ENCODE data around the gene NOTCH1. TPM values are rescaled to one million over a fixed set of nuclear protein-coding genes. Genes with fewer than 3 reads are reported as not detected.
A peak's percentile ranks its signal among the peaks of the same experiment; 100 is the strongest.
"Not testable (repeated sequence)": the region's sequence is repeated elsewhere in the genome, so short reads cannot be mapped to it uniquely, and the experiment has no call there.

The NOTCH1 gene
- total and polyA plus RNA-seq, 7 experiments from 2014 or later = 1.9 to 92.9 (median 52.0) TPM

GRCh38 chr9:136558846-136559245 lies 13.0 kb upstream of the NOTCH1 start:
- H3K27me3 ChIP-seq (ENCODE audit: control insufficient read depth in 2 of 2, insufficient read depth in 2 of 2, low read length in 2 of 2); H3K36me3 ChIP-seq (ENCODE audit: control insufficient read depth in 2 of 3, insufficient read depth in 3 of 3, low read length in 3 of 3); POLR2A ChIA-PET; ATAC-seq; DNase-seq; H3K4me3 Mint-ChIP-seq; H3K27me3 Mint-ChIP-seq; H3K4me3 ChIP-seq (ENCODE audit: low read length); intact Hi-C loops (cut with micrococcal nuclease); H3K36me3 Mint-ChIP-seq; H3K27ac ChIP-seq (ENCODE audit: low read depth, low read length); H3K4me1 ChIP-seq (ENCODE audit: control insufficient read depth in 2 of 2, insufficient read depth in 2 of 2, low read length in 2 of 2); H3K9me3 ChIP-seq (ENCODE audit: control insufficient read depth in 2 of 3, low read length in 3 of 3): not testable (repeated sequence)
- Mint-ChIP-seq H3K9me3 (peaks cover 0 to 18% (median 5%) of the 10 kb centered on the region in 11 donors), H3K27ac (peak overlapping the region in 3 of 9 donors; percentile 1 to 65 (median 12)), H3K4me1 (peaks cover 5 to 17% (median 7%) of the 10 kb centered on the region in 7 donors)
- CTCF ChIA-PET = interaction anchor here (0.6 kb wide), 1 partner anchor 167 kb away, joined by 3 read pairs; no protein-coding TSS in a partner anchor

DNA sequence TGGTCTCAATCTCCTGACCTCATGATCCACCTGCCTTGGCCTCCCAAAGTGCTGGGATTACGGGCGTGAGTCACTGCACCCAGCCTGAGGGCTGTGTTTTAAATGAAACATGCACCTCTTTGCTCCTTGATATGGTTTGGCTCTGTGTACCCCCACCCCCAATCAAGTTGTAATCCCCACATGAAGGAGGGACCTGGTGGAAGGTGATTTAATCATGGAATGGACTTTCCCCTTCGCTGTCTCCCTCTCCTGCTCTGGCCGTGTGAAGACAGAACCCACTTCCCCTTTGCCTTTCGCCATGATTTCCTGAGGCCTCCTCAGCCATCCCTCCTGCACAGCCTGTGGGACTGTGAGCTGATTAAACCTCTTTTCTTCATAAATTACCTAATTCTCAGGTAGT lies 12.5 kb upstream of the NOTCH1 start:
- H3K36me3 ChIP-seq (ENCODE audit: control insufficient read depth in 2 of 3, insufficient read depth in 3 of 3, low read length in 3 of 3) = no peaks in the 10 kb centered on the region
- no peak overlapping the region for H3K27ac ChIP-seq (ENCODE audit: low read depth, low read length)
- peak; percentile 76 for ATAC-seq
- DNase-seq = no peak
- Mint-ChIP-seq H3K9me3 (peaks cover 0 to 18% (median 5%) of the 10 kb centered on the region in 11 donors), H3K4me1 (peaks cover 5 to 17% (median 7%) of the 10 kb centered on the region in 7 donors), H3K27me3 (peaks cover 0 to 2% (median 0%) of the 10 kb centered on the region in 5 donors), H3K27ac (peak overlapping the region in 4 of 9 donors; percentile 1 to 65 (median 28)), H3K4me3 (no peak overlapping the region), H3K36me3 (peaks cover 0 to 5% (median 4%) of the 10 kb centered on the region in 5 donors)
- no peaks in the 10 kb centered on the region for H3K9me3 ChIP-seq (ENCODE audit: control insufficient read depth in 2 of 3, low read length in 3 of 3)
- H3K4me1 ChIP-seq (ENCODE audit: control insufficient read depth in 2 of 2, insufficient read depth in 2 of 2, low read length in 2 of 2) = no peaks in the 10 kb centered on the region
- CTCF ChIA-PET = no interaction called here
- intact Hi-C loops (cut with micrococcal nuclease) = no loop called here
- H3K27me3 ChIP-seq (ENCODE audit: control insufficient read depth in 2 of 2, insufficient read depth in 2 of 2, low read length in 2 of 2) = no peaks in the 10 kb centered on the region
- no peak overlapping the region for H3K4me3 ChIP-seq (ENCODE audit: low read length)
- POLR2A ChIA-PET = no interaction called here

DNA sequence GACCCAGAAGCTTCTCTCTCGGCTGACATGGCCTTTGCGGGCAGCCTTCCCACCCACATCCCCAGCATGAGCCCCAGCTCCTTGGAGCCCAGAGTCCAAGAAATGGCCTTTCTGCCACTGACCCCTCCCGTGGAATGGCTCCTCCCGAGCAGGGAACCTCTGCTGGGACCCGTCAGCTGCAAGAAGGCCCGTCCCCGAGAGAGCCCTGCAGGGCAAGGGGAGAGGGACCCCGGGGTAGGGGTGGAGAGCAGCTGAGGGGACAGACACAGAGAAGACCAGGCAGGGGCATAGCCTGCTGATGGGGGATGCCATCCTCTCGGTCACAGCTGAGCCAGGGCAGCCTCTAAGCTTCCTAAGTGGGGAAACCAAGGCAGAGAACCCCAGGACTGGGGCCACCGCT lies 11.2 kb upstream of the NOTCH1 start:
- peaks cover 0 to 18% (median 5%) of the 10 kb centered on the region in 11 donors for H3K9me3 Mint-ChIP-seq
- H3K27ac Mint-ChIP-seq = no peak overlapping the region
- CTCF ChIA-PET = no interaction called here
- H3K27me3 ChIP-seq (ENCODE audit: control insufficient read depth in 2 of 2, insufficient read depth in 2 of 2, low read length in 2 of 2) = no peaks in the 10 kb centered on the region
- DNase-seq = no peak
- peaks cover 0 to 5% (median 4%) of the 10 kb centered on the region in 5 donors for H3K36me3 Mint-ChIP-seq
- no peak for ATAC-seq
- H3K4me3 Mint-ChIP-seq = no peak overlapping the region
- intact Hi-C loops (cut with micrococcal nuclease) = no loop called here
- peaks cover 0 to 4% of the 10 kb centered on the region in 2 donors for H3K4me1 ChIP-seq (ENCODE audit: control insufficient read depth in 2 of 2, insufficient read depth in 2 of 2, low read length in 2 of 2)
- peaks cover 5 to 19% (median 13%) of the 10 kb centered on the region in 7 donors for H3K4me1 Mint-ChIP-seq
- POLR2A ChIA-PET = interaction anchor here (1.0 to 2.4 kb wide), 2 partner anchors 18 to 22 kb away, joined by 3 to 8 read pairs; no protein-coding TSS in a partner anchor
- no peak overlapping the region for H3K27ac ChIP-seq (ENCODE audit: low read depth, low read length)
- H3K9me3 ChIP-seq (ENCODE audit: control insufficient read depth in 2 of 3, low read length in 3 of 3) = no peaks in the 10 kb centered on the region
- no peaks in the 10 kb centered on the region for H3K36me3 ChIP-seq (ENCODE audit: control insufficient read depth in 2 of 3, insufficient read depth in 3 of 3, low read length in 3 of 3)
- H3K27me3 Mint-ChIP-seq = peaks cover 0 to 8% (median 0%) of the 10 kb centered on the region in 5 donors
- H3K4me3 ChIP-seq (ENCODE audit: low read length) = no peak overlapping the region

GRCh38 chr9:136556166-136556565 lies 10.3 kb upstream of the NOTCH1 start:
- Mint-ChIP-seq H3K4me3 (no peak overlapping the region), H3K27me3 (peaks cover 0 to 11% (median 0%) of the 10 kb centered on the region in 5 donors), H3K9me3 (peaks cover 0 to 18% (median 5%) of the 10 kb centered on the region in 11 donors), H3K27ac (peak overlapping the region in 1 of 9 donors; percentile 51), H3K4me1 (peaks cover 12 to 27% (median 20%) of the 10 kb centered on the region in 7 donors), H3K36me3 (peaks cover 0 to 5% (median 4%) of the 10 kb centered on the region in 5 donors)
- intact Hi-C loops (cut with micrococcal nuclease) = no loop called here
- Histone ChIP-seq H3K36me3 (ENCODE audit: control insufficient read depth in 2 of 3, insufficient read depth in 3 of 3, low read length in 3 of 3) (no peaks in the 10 kb centered on the region), H3K27me3 (ENCODE audit: control insufficient read depth in 2 of 2, insufficient read depth in 2 of 2, low read length in 2 of 2) (no peaks in the 10 kb centered on the region), H3K4me3 (ENCODE audit: low read length) (no peak overlapping the region), H3K9me3 (ENCODE audit: control insufficient read depth in 2 of 3, low read length in 3 of 3) (no peaks in the 10 kb centered on the region), H3K27ac (ENCODE audit: low read depth, low read length) (no peak overlapping the region), H3K4me1 (ENCODE audit: control insufficient read depth in 2 of 2, insufficient read depth in 2 of 2, low read length in 2 of 2) (peaks cover 0 to 11% of the 10 kb centered on the region in 2 donors)
- ChIA-PET POLR2A (interaction anchor here (2.4 kb wide), 1 partner anchor 17 kb away, joined by 8 read pairs; no protein-coding TSS in a partner anchor), CTCF (no interaction called here)
- DNase-seq = no peak
- ATAC-seq = no peak

- H3K4me1 ChIP-seq (ENCODE audit: control insufficient read depth in 2 of 2, insufficient read depth in 2 of 2, low read length in 2 of 2) = peaks cover 0 to 19% of the 10 kb centered on the region in 2 donors
- CTCF ChIA-PET = no interaction called here
- H3K9me3 Mint-ChIP-seq = peaks cover 0 to 12% (median 5%) of the 10 kb centered on the region in 11 donors
Observed at GRCh38 chr9:136554870-136555269, 9.0 kb upstream of the NOTCH1 start.

GRCh38 chr9:136553581-136553980 lies 7.7 kb upstream of the NOTCH1 start:
- H3K4me1 ChIP-seq (ENCODE audit: control insufficient read depth in 2 of 2, insufficient read depth in 2 of 2, low read length in 2 of 2) = peaks cover 0 to 19% of the 10 kb centered on the region in 2 donors
- peaks cover 10 to 26% (median 18%) of the 10 kb centered on the region in 7 donors for H3K4me1 Mint-ChIP-seq
- no peak overlapping the region for H3K27ac ChIP-seq (ENCODE audit: low read depth, low read length)
- no peaks in the 10 kb centered on the region for H3K27me3 ChIP-seq (ENCODE audit: control insufficient read depth in 2 of 2, insufficient read depth in 2 of 2, low read length in 2 of 2)
- peaks cover 0 to 11% (median 0%) of the 10 kb centered on the region in 5 donors for H3K27me3 Mint-ChIP-seq
- CTCF ChIA-PET = no interaction called here
- no peaks in the 10 kb centered on the region for H3K36me3 ChIP-seq (ENCODE audit: control insufficient read depth in 2 of 3, insufficient read depth in 3 of 3, low read length in 3 of 3)
- H3K27ac Mint-ChIP-seq = peak overlapping the region in 1 of 9 donors; percentile 39
- no peak overlapping the region for H3K4me3 Mint-ChIP-seq
- H3K9me3 Mint-ChIP-seq = peaks cover 0 to 3% (median 0%) of the 10 kb centered on the region in 11 donors
- no peak for ATAC-seq
- H3K4me3 ChIP-seq (ENCODE audit: low read length) = no peak overlapping the region
- no peaks in the 10 kb centered on the region for H3K9me3 ChIP-seq (ENCODE audit: control insufficient read depth in 2 of 3, low read length in 3 of 3)
- H3K36me3 Mint-ChIP-seq = peaks cover 0 to 1% (median 0%) of the 10 kb centered on the region in 5 donors
- POLR2A ChIA-PET = no interaction called here
- DNase-seq = no peak
- intact Hi-C loops (cut with micrococcal nuclease) = no loop called here

More at GRCh38 chr9:136554870-136555269, 9.0 kb upstream of the NOTCH1 start:
- Mint-ChIP-seq H3K4me3 (no peak overlapping the region), H3K36me3 (peaks cover 0 to 5% (median 4%) of the 10 kb centered on the region in 5 donors), H3K27me3 (peaks cover 0 to 11% (median 0%) of the 10 kb centered on the region in 5 donors), H3K4me1 (peaks cover 12 to 28% (median 22%) of the 10 kb centered on the region in 7 donors), H3K27ac (no peak overlapping the region)
- no peak overlapping the region for H3K27ac ChIP-seq (ENCODE audit: low read depth, low read length)
- POLR2A ChIA-PET = no interaction called here
- no peaks in the 10 kb centered on the region for H3K36me3 ChIP-seq (ENCODE audit: control insufficient read depth in 2 of 3, insufficient read depth in 3 of 3, low read length in 3 of 3)
- no peak for ATAC-seq
- no peak for DNase-seq
- no peaks in the 10 kb centered on the region for H3K27me3 ChIP-seq (ENCODE audit: control insufficient read depth in 2 of 2, insufficient read depth in 2 of 2, low read length in 2 of 2)
- H3K4me3 ChIP-seq (ENCODE audit: low read length) = no peak overlapping the region
- H3K9me3 ChIP-seq (ENCODE audit: control insufficient read depth in 2 of 3, low read length in 3 of 3) = no peaks in the 10 kb centered on the region
- intact Hi-C loops (cut with micrococcal nuclease) = no loop called here

All from naive thymus-derived CD4-positive, alpha-beta T cell (primary cell).